Uterus (tissue), 2 donors: ENCODE data around the gene SAMD4B.

Source experiments
- CTCF ChIP-seq, 4 experiments: fragments of 200-600 bp in 2 of 4; fragments of 450-650 bp in 2 of 4; sonication (generic) in 2 of 4; IDR thresholded peaks; one replicate each; pipeline ENCODE4 v1.5.1; 2016 to 2019; ENCODE audit warnings: antibody characterized with exemption in 4 of 4, mild to moderate bottlenecking in 2 of 4, moderate library complexity in 1 of 4
- POLR2A ChIP-seq, 2 donors: fragments of 450-650 bp; IDR thresholded peaks; one replicate each; pipeline ENCODE4 v1.6.1; 2016; ENCODE audit warnings: antibody characterized with exemption in 2 of 2, mild to moderate bottlenecking in 1 of 2, moderate library complexity in 1 of 2

- no peak for TF ChIP-seq CTCF (IDR thresholded peaks at IDR 0.05)
- peak in 1 of 2 donors; percentile 6 for TF ChIP-seq POLR2A (IDR thresholded peaks at IDR 0.05)
These were observed 66.4 kb downstream of the SAMD4B start for GRCh38 chr19:39408392-39409207.
